HCT116 (cell line): ENCODE data around the gene C6orf47. TPM values are rescaled to one million over a fixed set of nuclear protein-coding genes. Genes with fewer than 3 reads are reported as not detected.

ENCODE experiments used
- ATAC-seq: fragments of 200-7000 bp; cut with Tn5 transposase; 2 replicates; pipeline ENCODE4 v1.9.1; 2020; ENCODE audit warnings: mild to moderate bottlenecking, moderate library complexity
- BruUV-seq: library from RNA; stranded (reverse); fragments of 400-500 nt; replicated peaks from 2 replicates; lab custom pipeline; 2021; lab: Mats Ljungman, UMichigan
- CTCF ChIA-PET: fragments of 300-600 bp; sonication (Branson Sonifier 250); formaldehyde crosslinking; loops from one replicate; lab custom pipeline; 2021; ENCODE audit warnings: antibody characterized with exemption; lab: Charles Lee
- POLR2A ChIA-PET: fragments of 300-600, 350-600 bp; sonication (Branson Sonifier 250); formaldehyde crosslinking; loops from one replicate; lab custom pipeline; 2021; ENCODE audit warnings: antibody characterized with exemption; lab: Charles Lee
- RAD21 ChIA-PET, 2 experiments: fragments of 300-600 bp; sonication (Branson Sonifier 250); formaldehyde crosslinking; loops; one replicate each; lab custom pipeline; 2023; ENCODE audit warnings: low total read pairs in 2 of 2; ENCODE audit not compliant: uncharacterized antibody in 2 of 2, unreplicated experiment in 2 of 2, low non-redundant PET in 1 of 2; lab: Charles Lee
- DNase-seq: peaks from one replicate; pipeline ENCODE4 v3.0.0-alpha.2; 2010; ENCODE audit warnings: low read depth, low spot score
- H2AFZ ChIP-seq: fragments of 200-600 bp; shearing (Covaris generic), sonication (generic); 2 replicates; pipeline ENCODE4 v1.6.1; 2017; ENCODE audit warnings: low read depth, mixed run types, mixed read lengths, antibody characterized with exemption, low read length; ENCODE audit not compliant: poor library complexity, severe bottlenecking
- H3K27ac ChIP-seq: 2 replicates; pipeline ENCODE4 v1.5.1; 2012; ENCODE audit warnings: low read depth, low read length
- H3K27me3 ChIP-seq: fragments of 200-600 bp; sonication (generic); 2 replicates; pipeline ENCODE4 v1.6.1; 2016; ENCODE audit warnings: mixed run types, low read length, mixed read lengths; ENCODE audit not compliant: insufficient read depth
- H3K36me3 ChIP-seq, 2 experiments: fragments of 200-500 bp in 1 of 2; fragments of 200-600 bp in 1 of 2; sonication (Bioruptor generic) in 1 of 2; sonication (generic) in 1 of 2; 2 replicates each; pipeline versions ENCODE4 v1.5.1 to v1.6.1; 2014 to 2016; ENCODE audit warnings: low read length in 2 of 2, inconsistent platforms in 1 of 2, mixed read lengths in 1 of 2, mixed run types in 1 of 2; ENCODE audit not compliant: insufficient read depth in 2 of 2, control insufficient read depth in 1 of 2
- H3K4me1 ChIP-seq, 2 experiments: fragments of 200-600 bp in 1 of 2; sonication (generic) in 1 of 2; 2 replicates each; pipeline versions ENCODE4 v1.5.1 to v1.6.1; 2012 to 2017; ENCODE audit warnings: low read length in 2 of 2, inconsistent platforms in 1 of 2, mild to moderate bottlenecking in 1 of 2, mixed read lengths in 1 of 2, mixed run types in 1 of 2, moderate library complexity in 1 of 2; ENCODE audit not compliant: insufficient read depth in 2 of 2, control insufficient read depth in 1 of 2
- H3K4me2 ChIP-seq: fragments of 200-600 bp; sonication (generic); 2 replicates; pipeline ENCODE4 v1.6.1; 2017; ENCODE audit warnings: mixed run types, low read length, mixed read lengths
- H3K4me3 ChIP-seq, 2 experiments: fragments of 200-600 bp in 1 of 2; sonication (generic) in 1 of 2; replicated peaks in 1 of 2; 2 replicates each; pipeline ENCODE4 v1.5.1; 2011 to 2016; ENCODE audit warnings: low read length in 2 of 2, control low read depth in 1 of 2, low read depth in 1 of 2, mild to moderate bottlenecking in 1 of 2, mixed read lengths in 1 of 2, mixed run types in 1 of 2
- H3K79me2 ChIP-seq: fragments of 200-600 bp; sonication (generic); 2 replicates; pipeline ENCODE4 v1.6.1; 2017; ENCODE audit warnings: mild to moderate bottlenecking, mixed run types, low read length, moderate library complexity, mixed read lengths; ENCODE audit not compliant: insufficient read depth
- H3K9ac ChIP-seq: fragments of 200-600 bp; sonication (generic); 2 replicates; pipeline ENCODE4 v1.6.1; 2016; ENCODE audit warnings: low read length, mixed read lengths
- H3K9me2 ChIP-seq: fragments of 200-600 bp; sonication (generic), shearing (Covaris generic); 2 replicates; pipeline ENCODE4 v1.6.1; 2017; ENCODE audit warnings: mixed run types, mild to moderate bottlenecking, moderate library complexity; ENCODE audit not compliant: insufficient read depth
- H3K9me3 ChIP-seq, 2 experiments: fragments of 200-500 bp in 1 of 2; fragments of 200-600 bp in 1 of 2; sonication (Bioruptor generic) in 1 of 2; sonication (generic) in 1 of 2; 2 replicates each; pipeline ENCODE4 v1.6.1; 2014 to 2017; ENCODE audit warnings: low read length in 2 of 2, mixed read lengths in 2 of 2, inconsistent platforms in 1 of 2, low read depth in 1 of 2, mild to moderate bottlenecking in 1 of 2, mixed run types in 1 of 2, moderate library complexity in 1 of 2; ENCODE audit not compliant: control insufficient read depth in 1 of 2, insufficient read depth in 1 of 2
- H4K20me1 ChIP-seq: fragments of 200-600 bp; sonication (generic), shearing (Covaris generic); 2 replicates; pipeline ENCODE4 v1.6.1; 2017; ENCODE audit warnings: mixed run types, mild to moderate bottlenecking, moderate library complexity; ENCODE audit not compliant: insufficient read depth
- JUND ChIP-seq: IDR thresholded peaks from 2 replicates; pipeline ENCODE4 v1.6.1; 2012
- POLR2AphosphoS5 ChIP-seq: IDR thresholded peaks from 2 replicates; pipeline ENCODE4 v1.6.1; 2011; ENCODE audit warnings: mild to moderate bottlenecking, low read depth, low read length, moderate library complexity
- ZNF274 ChIP-seq: fragments of 200-500 bp; sonication (Bioruptor generic); IDR thresholded peaks from 2 replicates; pipeline ENCODE4 v1.6.1; 2014; ENCODE audit warnings: mild to moderate bottlenecking, low read depth, low read length, inconsistent platforms
- intact Hi-C: fragments of 100-400 bp; cut with micrococcal nuclease; formaldehyde crosslinking; loops from 2 replicates; pipeline ENCODE4 v1.10.0; 2022
- total RNA-seq: library from RNA; stranded (reverse); gene quantifications from one replicate; pipeline ENCODE4 v1.2.1, GENCODE V29; 2021; ENCODE audit not compliant: unreplicated experiment

The C6orf47 gene
- total RNA-seq, 1 experiment from 2014 or later, result 13.4 TPM

DNA sequence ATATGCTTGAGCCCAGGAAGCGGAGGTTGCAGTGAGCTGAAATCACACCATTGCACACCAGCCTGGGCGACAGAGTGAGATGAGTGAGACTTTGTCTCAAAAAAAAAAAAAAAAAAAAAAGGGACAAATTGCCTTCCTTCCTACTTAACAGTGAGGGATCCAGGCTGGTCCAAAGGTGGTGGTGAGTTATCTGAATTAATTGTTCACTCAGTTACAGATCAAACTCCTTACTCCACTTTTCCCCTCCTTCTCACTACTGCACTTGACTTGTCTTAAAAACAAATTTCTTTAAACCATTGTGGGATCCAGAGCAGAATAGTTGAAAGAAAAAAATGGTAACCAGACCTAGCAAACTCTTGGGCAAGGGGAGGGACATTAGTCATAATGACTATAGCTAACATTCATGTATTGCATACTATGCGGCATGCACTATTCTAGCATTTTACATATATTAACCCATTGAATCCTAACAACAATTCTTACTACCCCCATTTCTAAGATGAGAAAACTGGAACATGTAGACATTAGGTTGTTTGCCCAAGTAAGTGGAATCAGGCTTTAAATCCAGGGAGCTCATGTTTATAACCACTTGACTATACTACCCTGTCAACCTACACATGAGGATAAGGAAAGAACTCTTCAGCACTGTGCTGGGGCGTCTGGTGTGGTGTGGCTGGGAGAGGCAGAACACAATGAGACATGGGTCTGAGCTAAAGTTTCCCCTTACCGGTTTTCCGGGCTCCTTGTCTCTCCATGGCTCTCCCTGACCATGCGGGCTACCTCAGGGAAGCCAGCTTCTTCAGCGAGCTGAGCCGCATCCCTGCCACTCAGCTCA lies 2.8 kb upstream of the C6orf47 start (continued):
- TF ChIP-seq ZNF274 (no peak), POLR2AphosphoS5 (no peak)

GRCh38 chr6:31662124-31662723 lies 1.6 kb upstream of the C6orf47 start:
- Histone ChIP-seq H3K79me2 (peaks cover 52% of the 10 kb centered on the region), H3K4me2 (no peak overlapping the region), H3K9me2 (no peaks in the 10 kb centered on the region), H3K4me3 (no peak overlapping the region), H4K20me1 (no peaks in the 10 kb centered on the region), H2AFZ (no peak overlapping the region), H3K27me3 (no peaks in the 10 kb centered on the region), H3K27ac (peak overlapping the region; percentile 4; the same call in 1 of the 2 replicates), H3K9me3 (no peaks in the 10 kb centered on the region), H3K4me1 (peaks cover 18 to 50% of the 10 kb centered on the region in 2 experiments; a peak in 3 of 4 replicates), H3K9ac (peak overlapping the region; percentile 24; the same call in 1 of the 2 replicates), H3K36me3 (peaks cover 5 to 17% of the 10 kb centered on the region in 2 experiments; a peak in 3 of 4 replicates)
- ChIA-PET CTCF (no interaction called here), POLR2A (interaction anchor here (1.9 to 3.9 kb wide), 3 partner anchors 10 to 78 kb away, joined by 8 to 32 read pairs (median 15); partner anchors contain the start of genes BAG6 and MSH5), RAD21 (no interaction called here)
- ATAC-seq (no peak), DNase-seq (no peak)
- TF ChIP-seq JUND, result no peak
- no TSS peak for BruUV-seq
- intact Hi-C loops, result loop anchor here (5.0 kb wide), 1 partner anchor 260 kb away; the partner anchor contains the start of gene MICA
